Right cardiac atrium (tissue), 5 donors: ENCODE results near the gene HSD3B7. TPM values are rescaled to one million over a fixed set of nuclear protein-coding genes. Genes with fewer than 3 reads are reported as not detected.
A peak's percentile ranks its signal among the peaks of the same experiment; 100 is the strongest.
"Not testable (repeated sequence)": the region's sequence is repeated elsewhere in the genome, so short reads cannot be mapped to it uniquely, and the experiment has no call there.

Experiments used
- ATAC-seq, 2 donors: fragments of 200-7000 bp; cut with Tn5 transposase; one replicate each; pipeline versions ENCODE4 v1.8.0 to v1.9.1; 2020; ENCODE audit warnings: moderate library complexity in 2 of 2, mild to moderate bottlenecking in 1 of 2
- DNase-seq, 3 donors: peaks; one replicate each; pipeline ENCODE4 v3.0.0-alpha.2; 2020
- H3K27ac ChIP-seq: one replicate; pipeline ENCODE4 v1.5.1; 2013; ENCODE audit warnings: mild to moderate bottlenecking, low read length, control low read depth, moderate library complexity
- H3K27me3 ChIP-seq: one replicate; pipeline ENCODE4 v1.6.1; 2013; ENCODE audit not compliant: control insufficient read depth, insufficient read depth
- H3K4me1 ChIP-seq: one replicate; pipeline ENCODE4 v1.6.1; 2013; ENCODE audit warnings: low read length; ENCODE audit not compliant: control insufficient read depth, insufficient read depth
- H3K4me3 ChIP-seq: one replicate; pipeline ENCODE4 v1.5.1; 2013; ENCODE audit warnings: low read length, control low read depth
- H3K9me3 ChIP-seq: one replicate; pipeline ENCODE4 v1.6.1; 2013; ENCODE audit warnings: low read length; ENCODE audit not compliant: control insufficient read depth
- WGBS: extraction: QIAGEN DNeasy Blood & Tissue Kit; methylation state at CpG from one replicate; pipeline ENCODE4 v1.1.7; 2013; 5-methylcytosine and 5-hydroxymethylcytosine counted together
- intact Hi-C, 4 donors: fragments of 100-400 bp; cut with DNase I; formaldehyde crosslinking; loops; one replicate each; pipeline versions ENCODE4 v1.11.0 to v1.14.0; 2022 to 2023
- polyA plus RNA-seq: library from polyadenylated mRNA; stranded (reverse); fragments of 200-250 nt; gene quantifications from one replicate; pipeline ENCODE4 v1.2.3, GENCODE V29; 2013
- total RNA-seq, 4 donors: library from RNA; stranded (reverse); fragmentation: NEBNext Ultra II Directional; extraction: Animal tissue kit (Norgen Biotek cat#: 25700); gene quantifications; one replicate each; pipeline ENCODE4 v1.2.1, GENCODE V29; 2021
- donor health status: healthy with polysubstance abuse.
- donor health status: DM: no; HTN: yes; CAD: no.
- donor health status: DM: no; HTN: no; CAD: no.
- donor health status: DM: no; HTN: yes; CAD: no; lungs with severe emphysema.
- donor health status: DM: yes; HTN: yes; CAD: no.

HSD3B7 gene
- total and polyA plus RNA-seq, 5 donors = 4.1 to 7.4 (median 6.4) TPM

- H3K27ac ChIP-seq, H3K27me3 ChIP-seq, H3K9me3 ChIP-seq, H3K4me3 ChIP-seq, intact Hi-C loops, ATAC-seq, H3K4me1 ChIP-seq: not testable (repeated sequence)
- WGBS = 81% methylated on average over 7 of the region's 7 CpGs
- peak in 1 of 3 donors; percentile 5 for DNase-seq
These were observed 26.8 kb downstream of the HSD3B7 start for GRCh38 chr16:31011815-31012214.

- H3K4me3 ChIP-seq, ATAC-seq, H3K4me1 ChIP-seq, H3K9me3 ChIP-seq, H3K27ac ChIP-seq, DNase-seq, intact Hi-C loops, H3K27me3 ChIP-seq: not testable (repeated sequence)
These were observed 28.3 kb downstream of the HSD3B7 start for GRCh38 chr16:31013292-31013691.

GRCh38 chr16:31016018-31016417 lies 31.0 kb downstream of the HSD3B7 start:
- no peak overlapping the region for H3K4me3 ChIP-seq
- no peaks in the 10 kb centered on the region for H3K4me1 ChIP-seq
- no peaks in the 10 kb centered on the region for H3K9me3 ChIP-seq
- DNase-seq = peak in 1 of 3 donors; percentile 28
- ATAC-seq = no peak
- 64% methylated on average over 6 of the region's 6 CpGs for WGBS
- intact Hi-C loops = no loop called here
- H3K27ac ChIP-seq = no peak overlapping the region
- H3K27me3 ChIP-seq = no peaks in the 10 kb centered on the region

- H3K4me3 ChIP-seq, H3K27ac ChIP-seq, H3K4me1 ChIP-seq, ATAC-seq, H3K9me3 ChIP-seq, H3K27me3 ChIP-seq, intact Hi-C loops: not testable (repeated sequence)
- 92% methylated on average over 10 of the region's 10 CpGs for WGBS
- peak in 1 of 3 donors; percentile 4 for DNase-seq
These were observed 32.7 kb downstream of the HSD3B7 start for GRCh38 chr16:31017756-31018155.

GRCh38 chr16:31020536-31020935 lies 35.5 kb downstream of the HSD3B7 start:
- H3K4me3 ChIP-seq = no peak overlapping the region
- 95% methylated on average over 3 of the region's 3 CpGs for WGBS
- H3K4me1 ChIP-seq = no peaks in the 10 kb centered on the region
- DNase-seq = no peak
- H3K9me3 ChIP-seq = no peaks in the 10 kb centered on the region
- intact Hi-C loops = no loop called here
- no peaks in the 10 kb centered on the region for H3K27me3 ChIP-seq
- H3K27ac ChIP-seq = no peak overlapping the region
- ATAC-seq = no peak

DNA sequence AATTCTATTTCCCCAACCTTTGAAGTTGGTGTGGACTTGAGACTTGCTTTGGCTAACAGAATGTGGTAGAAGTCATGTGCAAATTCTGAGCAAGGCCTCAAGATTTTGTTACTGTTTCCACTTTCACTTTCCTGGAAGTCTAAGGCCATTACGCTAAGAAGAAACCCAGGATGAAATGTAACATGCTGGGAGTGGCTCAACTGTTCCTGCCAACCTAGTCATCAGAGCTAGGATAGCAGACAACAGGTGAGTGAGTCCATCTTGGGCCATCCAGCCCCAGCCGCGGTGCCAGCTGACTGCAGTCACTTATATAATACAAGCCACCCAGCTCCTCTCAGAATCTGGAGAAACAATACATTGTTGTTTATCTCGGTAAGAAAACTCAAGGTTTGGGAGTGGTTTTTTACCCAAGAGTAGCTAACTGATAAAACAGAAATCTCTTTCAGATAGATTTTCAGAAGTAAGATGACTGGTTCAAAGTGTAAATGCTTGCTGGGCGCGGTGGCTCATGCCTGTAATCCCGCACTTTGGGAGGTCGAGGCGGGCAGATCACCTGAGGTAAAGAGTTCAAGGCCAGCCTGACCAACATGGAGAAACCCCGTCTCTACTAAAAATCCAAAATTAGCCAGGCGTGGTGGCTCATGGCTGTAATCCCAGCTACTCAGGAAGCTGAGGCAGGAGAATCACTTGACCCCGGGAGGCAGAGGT lies 37.7 kb downstream of the HSD3B7 start:
- H3K4me3 ChIP-seq = no peak overlapping the region
- DNase-seq (no peak), ATAC-seq (no peak)
- intact Hi-C loops = no loop called here
- no peaks in the 10 kb centered on the region for H3K9me3 ChIP-seq
- H3K27me3 ChIP-seq = no peaks in the 10 kb centered on the region
- no peak overlapping the region for H3K27ac ChIP-seq
- 80% methylated on average over 12 of the region's 12 CpGs for WGBS
- no peaks in the 10 kb centered on the region for H3K4me1 ChIP-seq

- Histone ChIP-seq H3K4me1 (no peaks in the 10 kb centered on the region), H3K27ac (no peak overlapping the region), H3K27me3 (no peaks in the 10 kb centered on the region), H3K9me3 (no peaks in the 10 kb centered on the region), H3K4me3 (no peak overlapping the region)
- intact Hi-C loops = no loop called here
- no peak for DNase-seq
- WGBS = 89% methylated on average over 4 of the region's 4 CpGs
- no peak for ATAC-seq
These were observed 38.2 kb downstream of the HSD3B7 start for GRCh38 chr16:31023252-31023602.

DNA sequence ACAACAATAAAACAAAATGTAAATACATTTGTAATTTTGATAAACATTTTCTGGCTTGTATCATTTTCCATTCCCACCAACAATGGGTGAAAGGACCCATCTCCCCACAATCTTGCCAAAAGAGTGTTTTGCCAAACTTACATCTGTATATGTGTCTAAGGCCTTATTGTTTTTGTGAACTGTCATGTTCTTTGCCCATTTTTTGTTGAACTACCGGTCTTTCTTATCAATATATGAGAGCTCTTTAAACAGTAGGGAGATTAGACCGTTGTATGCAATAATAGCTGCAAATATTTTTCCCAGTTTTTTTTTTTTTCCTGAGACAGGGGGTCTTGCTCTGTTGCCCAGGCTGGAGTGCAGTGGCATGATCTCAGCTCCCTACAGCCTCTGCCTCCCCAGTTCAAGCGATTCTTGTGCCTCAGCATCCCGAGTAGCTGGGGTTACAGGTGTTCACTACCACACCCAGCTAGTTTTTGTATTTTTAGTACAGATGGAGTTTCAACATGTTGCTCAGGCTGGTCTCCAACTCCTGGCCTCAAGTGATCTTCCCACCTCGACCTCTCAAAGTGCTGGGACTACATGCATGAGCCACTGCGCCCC lies 38.7 kb downstream of the HSD3B7 start:
- no peak for DNase-seq
- ATAC-seq = no peak
- Histone ChIP-seq H3K9me3 (no peaks in the 10 kb centered on the region), H3K27me3 (no peaks in the 10 kb centered on the region), H3K27ac (no peak overlapping the region), H3K4me3 (no peak overlapping the region), H3K4me1 (no peaks in the 10 kb centered on the region)
- WGBS = 70% methylated on average over 6 of the region's 6 CpGs
- intact Hi-C loops = no loop called here

- no peaks in the 10 kb centered on the region for H3K4me1 ChIP-seq
- intact Hi-C loops = no loop called here
- H3K4me3 ChIP-seq = no peak overlapping the region
- no peak overlapping the region for H3K27ac ChIP-seq
- no peak for DNase-seq
- no peaks in the 10 kb centered on the region for H3K9me3 ChIP-seq
- no peaks in the 10 kb centered on the region for H3K27me3 ChIP-seq
- no peak for ATAC-seq
- 64% methylated on average over 5 of the region's 5 CpGs for WGBS
These were observed 40.3 kb downstream of the HSD3B7 start for GRCh38 chr16:31025339-31025738.

GRCh38 chr16:31029272-31029671 lies 44.3 kb downstream of the HSD3B7 start:
- H3K9me3 ChIP-seq = no peaks in the 10 kb centered on the region
- no peaks in the 10 kb centered on the region for H3K4me1 ChIP-seq
- DNase-seq (no peak), ATAC-seq (no peak)
- intact Hi-C loops = no loop called here
- no peak overlapping the region for H3K27ac ChIP-seq
- no peaks in the 10 kb centered on the region for H3K27me3 ChIP-seq
- H3K4me3 ChIP-seq = no peak overlapping the region
- 76% methylated on average over 5 of the region's 5 CpGs for WGBS

DNA sequence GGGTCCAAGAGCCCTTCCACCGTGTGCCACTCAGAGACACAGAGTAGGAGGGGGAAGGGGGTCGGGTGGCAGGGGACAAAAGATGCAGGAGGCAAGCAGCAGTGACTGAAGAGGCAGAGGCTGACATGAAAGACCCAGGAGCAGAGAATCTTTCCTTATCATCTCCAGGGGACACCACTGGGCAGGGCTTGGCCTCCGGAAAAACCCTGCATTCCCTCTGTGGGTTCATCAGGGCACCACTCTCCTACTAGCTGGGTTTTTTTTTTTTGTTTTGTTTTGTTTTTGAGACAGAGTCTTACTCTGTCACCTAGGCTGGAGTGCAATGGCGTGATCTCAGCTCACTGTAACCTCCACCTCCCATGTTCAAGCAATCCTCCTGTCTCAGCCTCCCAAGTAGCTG lies 46.3 kb downstream of the HSD3B7 start:
- 81% methylated on average over 4 of the region's 4 CpGs for WGBS
- H3K27me3 ChIP-seq = no peaks in the 10 kb centered on the region
- H3K9me3 ChIP-seq = no peaks in the 10 kb centered on the region
- DNase-seq (no peak), ATAC-seq (no peak)
- intact Hi-C loops = loop anchor here in 1 of 4 donors (5.0 kb wide), 1 partner anchor 41 kb away; the partner anchor contains the start of genes ZNF646 and ZNF668
- no peaks in the 10 kb centered on the region for H3K4me1 ChIP-seq
- no peak overlapping the region for H3K4me3 ChIP-seq
- H3K27ac ChIP-seq = no peak overlapping the region
